ENCODE results near the gene TRIM56.
"Not testable (repeated sequence)": the region's sequence is repeated elsewhere in the genome, so short reads cannot be mapped to it uniquely, and the experiment has no call there.

TRIM56 gene

DNA sequence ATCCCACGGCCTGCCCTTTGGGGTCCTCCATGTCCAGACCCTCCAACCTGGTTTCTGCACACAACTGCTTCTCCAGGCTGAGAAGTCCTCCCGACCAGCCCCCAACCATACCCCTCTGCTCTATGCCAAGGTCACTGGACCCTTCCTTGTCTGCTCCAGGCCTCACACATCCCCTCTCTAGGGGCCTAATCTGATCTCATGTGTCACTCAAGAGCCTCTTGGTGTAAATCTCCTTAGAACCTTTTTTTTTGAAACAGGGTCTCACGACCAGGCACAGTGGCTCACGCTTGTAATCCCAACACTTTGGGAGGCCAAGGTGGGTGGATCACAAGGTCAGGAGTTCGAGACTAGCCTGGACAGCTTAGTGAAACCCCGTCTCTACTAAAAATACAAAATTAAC is 24.1 kb downstream of the TRIM56 start:
- TF ChIP-seq, protein P1, sequence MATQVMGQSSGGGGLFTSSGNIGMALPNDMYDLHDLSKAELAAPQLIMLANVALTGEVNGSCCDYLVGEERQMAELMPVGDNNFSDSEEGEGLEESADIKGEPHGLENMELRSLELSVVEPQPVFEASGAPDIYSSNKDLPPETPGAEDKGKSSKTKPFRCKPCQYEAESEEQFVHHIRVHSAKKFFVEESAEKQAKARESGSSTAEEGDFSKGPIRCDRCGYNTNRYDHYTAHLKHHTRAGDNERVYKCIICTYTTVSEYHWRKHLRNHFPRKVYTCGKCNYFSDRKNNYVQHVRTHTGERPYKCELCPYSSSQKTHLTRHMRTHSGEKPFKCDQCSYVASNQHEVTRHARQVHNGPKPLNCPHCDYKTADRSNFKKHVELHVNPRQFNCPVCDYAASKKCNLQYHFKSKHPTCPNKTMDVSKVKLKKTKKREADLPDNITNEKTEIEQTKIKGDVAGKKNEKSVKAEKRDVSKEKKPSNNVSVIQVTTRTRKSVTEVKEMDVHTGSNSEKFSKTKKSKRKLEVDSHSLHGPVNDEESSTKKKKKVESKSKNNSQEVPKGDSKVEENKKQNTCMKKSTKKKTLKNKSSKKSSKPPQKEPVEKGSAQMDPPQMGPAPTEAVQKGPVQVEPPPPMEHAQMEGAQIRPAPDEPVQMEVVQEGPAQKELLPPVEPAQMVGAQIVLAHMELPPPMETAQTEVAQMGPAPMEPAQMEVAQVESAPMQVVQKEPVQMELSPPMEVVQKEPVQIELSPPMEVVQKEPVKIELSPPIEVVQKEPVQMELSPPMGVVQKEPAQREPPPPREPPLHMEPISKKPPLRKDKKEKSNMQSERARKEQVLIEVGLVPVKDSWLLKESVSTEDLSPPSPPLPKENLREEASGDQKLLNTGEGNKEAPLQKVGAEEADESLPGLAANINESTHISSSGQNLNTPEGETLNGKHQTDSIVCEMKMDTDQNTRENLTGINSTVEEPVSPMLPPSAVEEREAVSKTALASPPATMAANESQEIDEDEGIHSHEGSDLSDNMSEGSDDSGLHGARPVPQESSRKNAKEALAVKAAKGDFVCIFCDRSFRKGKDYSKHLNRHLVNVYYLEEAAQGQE (IDR thresholded peaks at IDR 0.05; ENCODE audit: insufficient replicate concordance, low read depth): no peak
- TF ChIP-seq GABPA (IDR thresholded peaks at IDR 0.05; ENCODE audit: low read depth): no peak
- TF ChIP-seq, protein P2, sequence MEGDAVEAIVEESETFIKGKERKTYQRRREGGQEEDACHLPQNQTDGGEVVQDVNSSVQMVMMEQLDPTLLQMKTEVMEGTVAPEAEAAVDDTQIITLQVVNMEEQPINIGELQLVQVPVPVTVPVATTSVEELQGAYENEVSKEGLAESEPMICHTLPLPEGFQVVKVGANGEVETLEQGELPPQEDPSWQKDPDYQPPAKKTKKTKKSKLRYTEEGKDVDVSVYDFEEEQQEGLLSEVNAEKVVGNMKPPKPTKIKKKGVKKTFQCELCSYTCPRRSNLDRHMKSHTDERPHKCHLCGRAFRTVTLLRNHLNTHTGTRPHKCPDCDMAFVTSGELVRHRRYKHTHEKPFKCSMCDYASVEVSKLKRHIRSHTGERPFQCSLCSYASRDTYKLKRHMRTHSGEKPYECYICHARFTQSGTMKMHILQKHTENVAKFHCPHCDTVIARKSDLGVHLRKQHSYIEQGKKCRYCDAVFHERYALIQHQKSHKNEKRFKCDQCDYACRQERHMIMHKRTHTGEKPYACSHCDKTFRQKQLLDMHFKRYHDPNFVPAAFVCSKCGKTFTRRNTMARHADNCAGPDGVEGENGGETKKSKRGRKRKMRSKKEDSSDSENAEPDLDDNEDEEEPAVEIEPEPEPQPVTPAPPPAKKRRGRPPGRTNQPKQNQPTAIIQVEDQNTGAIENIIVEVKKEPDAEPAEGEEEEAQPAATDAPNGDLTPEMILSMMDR (IDR thresholded peaks at IDR 0.05; ENCODE audit: insufficient read depth, low read length): no peak
- TF ChIP-seq POLR2AphosphoS5 (IDR thresholded peaks at IDR 0.05; ENCODE audit: low read depth): no peak
- TF ChIP-seq SPI1 (IDR thresholded peaks at IDR 0.05; ENCODE audit: borderline replicate concordance, low read depth): no peak
- H3K4me3 ChIP-seq (replicated peaks; ENCODE audit: insufficient read depth, low read length): no peak overlapping the region
- H3K27ac ChIP-seq (replicated peaks): no peak overlapping the region
- no peak for DNase-seq (ENCODE audit: low read depth in 1 of 2, low spot score in 1 of 2)
- no peaks in the 10 kb centered on the region for H3K27me3 ChIP-seq (ENCODE audit: insufficient read depth, poor library complexity, severe bottlenecking)

DNA sequence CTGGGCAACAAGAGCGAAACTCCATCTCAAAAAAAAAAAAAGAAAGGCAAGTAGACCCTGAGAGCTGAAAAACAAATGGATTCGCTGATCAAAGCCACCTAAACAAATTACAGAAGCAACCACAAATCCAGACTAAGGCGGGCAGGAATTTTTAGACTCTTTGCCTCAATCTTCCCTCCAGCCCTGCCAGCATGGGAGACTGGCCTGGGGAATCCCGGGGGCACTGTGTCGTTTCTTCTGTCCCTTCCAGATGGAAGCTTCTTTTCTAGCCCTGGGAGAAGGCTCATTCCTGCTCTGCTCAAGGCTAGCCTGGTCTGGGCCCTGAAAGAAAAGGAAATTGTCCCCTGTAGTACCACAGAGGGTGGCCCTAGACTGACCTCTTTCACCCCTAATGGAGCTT is 26.0 kb downstream of the TRIM56 start:
- TF ChIP-seq POLR2AphosphoS5 (IDR thresholded peaks at IDR 0.05; ENCODE audit: low read depth) (no peak), SPI1 (IDR thresholded peaks at IDR 0.05; ENCODE audit: borderline replicate concordance, low read depth) (no peak), GABPA (IDR thresholded peaks at IDR 0.05; ENCODE audit: low read depth) (no peak)
- TF ChIP-seq, protein P1 (IDR thresholded peaks at IDR 0.05; ENCODE audit: insufficient replicate concordance, low read depth): no peak
- TF ChIP-seq, protein P2 (IDR thresholded peaks at IDR 0.05; ENCODE audit: insufficient read depth, low read length): no peak
- Histone ChIP-seq H3K27me3 (ENCODE audit: insufficient read depth, poor library complexity, severe bottlenecking) (no peaks in the 10 kb centered on the region), H3K4me3 (replicated peaks; ENCODE audit: insufficient read depth, low read length) (no peak overlapping the region), H3K27ac (replicated peaks) (no peak overlapping the region)
- DNase-seq (ENCODE audit: low read depth in 1 of 2, low spot score in 1 of 2): no peak

DNA sequence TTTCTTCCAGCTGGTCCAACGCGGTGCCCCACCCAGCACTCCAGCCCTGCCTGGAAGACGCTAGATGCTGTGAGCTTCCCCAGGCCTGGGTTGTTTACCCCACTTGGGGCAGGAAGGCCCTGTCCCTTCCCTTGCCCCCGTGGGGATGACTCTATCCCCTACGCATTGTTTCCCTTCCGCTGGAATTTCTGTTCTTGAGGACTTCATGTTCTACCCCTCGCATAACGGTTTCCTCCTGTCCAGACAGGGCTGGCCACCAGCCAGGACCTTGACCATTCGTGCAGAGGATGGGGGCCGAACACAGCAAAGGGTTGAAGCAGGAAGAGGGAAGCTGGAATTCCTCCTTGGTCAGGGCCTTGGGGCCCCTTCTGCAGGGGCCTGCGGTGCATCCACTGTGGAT is 27.0 kb downstream of the TRIM56 start:
- no peaks in the 10 kb centered on the region for H3K27me3 ChIP-seq (ENCODE audit: insufficient read depth, poor library complexity, severe bottlenecking)
- H3K4me3 ChIP-seq (replicated peaks; ENCODE audit: insufficient read depth, low read length): no peak overlapping the region
- TF ChIP-seq, protein P2 (IDR thresholded peaks at IDR 0.05; ENCODE audit: insufficient read depth, low read length): no peak
- TF ChIP-seq POLR2AphosphoS5 (IDR thresholded peaks at IDR 0.05; ENCODE audit: low read depth): no peak
- TF ChIP-seq GABPA (IDR thresholded peaks at IDR 0.05; ENCODE audit: low read depth): no peak
- TF ChIP-seq SPI1 (IDR thresholded peaks at IDR 0.05; ENCODE audit: borderline replicate concordance, low read depth): no peak
- TF ChIP-seq, protein P1 (IDR thresholded peaks at IDR 0.05; ENCODE audit: insufficient replicate concordance, low read depth): no peak
- H3K27ac ChIP-seq (replicated peaks): no peak overlapping the region
- DNase-seq (ENCODE audit: low read depth in 1 of 2, low spot score in 1 of 2): no peak

DNA sequence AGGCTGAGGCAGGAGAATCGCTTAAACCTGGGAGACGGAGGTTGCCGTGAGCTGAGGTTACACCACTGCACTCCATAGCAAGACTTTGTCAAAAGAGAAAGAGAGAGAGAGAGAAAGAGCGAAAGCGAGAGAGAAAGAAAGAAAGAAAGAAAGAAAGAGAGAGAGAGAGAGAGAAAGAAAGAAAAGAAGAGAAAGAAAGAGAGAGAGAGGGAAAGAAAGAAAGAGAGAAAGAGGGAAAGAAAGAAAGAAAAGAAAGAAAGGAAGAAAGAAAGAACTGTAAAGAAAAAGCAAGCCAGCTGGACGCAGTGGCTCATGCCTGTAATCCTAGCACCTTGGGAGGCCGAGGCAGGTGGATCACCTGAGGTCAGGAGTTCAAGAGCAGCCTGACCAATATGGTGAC is 27.9 kb downstream of the TRIM56 start:
- not testable (repeated sequence) for H3K4me3 ChIP-seq (replicated peaks; ENCODE audit: insufficient read depth, low read length); H3K27ac ChIP-seq (replicated peaks)

More for the DNA sequence above, 27.9 kb downstream of the TRIM56 start:
- DNase-seq (ENCODE audit: low read depth in 1 of 2, low spot score in 1 of 2); H3K27me3 ChIP-seq (ENCODE audit: insufficient read depth, poor library complexity, severe bottlenecking): not testable (repeated sequence)

Measured in HL-60 (cell line).